ENCODE data around the gene SPOCK1.

DNA sequence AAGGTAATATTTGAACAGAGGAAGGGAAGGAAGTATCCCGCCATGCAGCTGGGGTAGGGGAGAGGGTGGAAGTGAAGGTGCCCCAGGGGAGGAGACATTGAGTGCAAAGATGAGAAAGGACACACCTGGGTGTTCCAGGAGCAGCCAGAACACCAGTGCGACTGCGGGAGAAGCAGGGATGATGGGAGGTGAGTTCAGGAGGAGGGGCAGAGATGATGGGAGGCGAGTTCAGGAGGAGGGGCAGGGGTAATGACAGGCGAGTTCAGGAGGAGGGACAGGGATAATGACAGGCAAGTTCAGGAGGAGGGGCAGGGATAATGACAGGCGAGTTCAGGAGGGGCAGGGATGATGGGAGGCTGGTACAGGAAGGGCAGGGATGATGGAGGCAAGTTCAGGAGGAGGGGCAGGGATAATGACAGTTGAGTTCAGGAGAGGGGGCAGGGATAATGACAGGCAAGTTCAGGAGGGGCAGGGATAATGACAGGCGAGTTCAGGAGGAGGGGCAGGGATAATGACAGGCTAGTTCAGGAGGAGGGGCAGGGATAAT, 17.2 kb upstream of the SPOCK1 start:
- no peak for TF ChIP-seq CTCF (conservative IDR thresholded peaks at IDR 0.05; ENCODE audit: low read depth, low read length)
- TF ChIP-seq EZH2 (IDR thresholded peaks at IDR 0.05; ENCODE audit: low read length, unreplicated experiment), result no peak
